A549 (cell line): ENCODE measurements around the gene RPS25.

Experiments used
- CEBPB ChIP-seq, 2 experiments: fragments of >200 bp in 1 of 2; sonication (Bioruptor Twin) in 1 of 2; formaldehyde crosslinking in 1 of 2; IDR thresholded peaks; 2 replicates each; pipeline ENCODE4 v1.6.1; 2012 to 2016
- CTCF ChIP-seq: fragments of >200 bp; sonication (Bioruptor Twin); formaldehyde crosslinking; IDR thresholded peaks from 3 replicates; pipeline ENCODE4 v1.5.1; 2016
- TP53 ChIP-seq: fragments of 250-450 bp; sonication (Bioruptor Pico); IDR thresholded peaks from 2 replicates; pipeline ENCODE4 v1.5.0; 2021; ENCODE audit warnings: mild to moderate bottlenecking, moderate library complexity
- USF2 ChIP-seq: fragments of 450-650 bp; IDR thresholded peaks from 2 replicates; pipeline ENCODE4 v1.6.1; 2014; ENCODE audit warnings: antibody characterized with exemption

GRCh38 chr11:119056421-119056999, 38.4 kb upstream of the RPS25 start:
- TF ChIP-seq CEBPB (IDR thresholded peaks at IDR 0.05), result no peak
- TF ChIP-seq CTCF, result no peak
- no peak for TF ChIP-seq TP53 (CRISPR knock-in tag)
- TF ChIP-seq USF2, result no peak
